GM10847 (cell line): Measurements from ENCODE around the gene TNFRSF21.

Source experiments
- POLR2A ChIP-seq: IDR thresholded peaks from 2 replicates; pipeline ENCODE4 v1.6.1; 2011; ENCODE audit not compliant: insufficient read length; ENCODE audit errors: extremely low read depth

The TNFRSF21 gene

GRCh38 chr6:47268572-47269187 is 41.0 kb downstream of the TNFRSF21 start:
- TF ChIP-seq POLR2A = no peak

DNA sequence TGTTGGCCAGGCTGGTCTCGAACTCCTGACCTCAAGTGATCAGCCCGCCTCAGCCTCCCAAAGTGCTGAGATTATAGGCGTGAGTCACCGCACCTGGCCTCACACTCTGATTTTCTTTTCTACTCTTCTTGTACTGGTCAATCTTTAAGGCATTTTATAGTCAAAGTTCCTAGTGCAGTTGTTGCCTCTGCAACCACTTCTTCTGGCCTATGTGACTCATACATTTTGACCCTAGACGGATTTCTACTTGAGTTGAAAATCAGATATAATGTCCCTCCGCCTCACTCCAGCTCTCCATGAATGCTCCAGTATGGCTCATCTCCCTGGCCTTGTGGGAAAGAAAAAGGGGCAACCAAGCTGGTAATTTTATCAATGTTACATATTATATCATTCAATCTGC is 42.4 kb downstream of the TNFRSF21 start:
- TF ChIP-seq POLR2A = no peak

DNA sequence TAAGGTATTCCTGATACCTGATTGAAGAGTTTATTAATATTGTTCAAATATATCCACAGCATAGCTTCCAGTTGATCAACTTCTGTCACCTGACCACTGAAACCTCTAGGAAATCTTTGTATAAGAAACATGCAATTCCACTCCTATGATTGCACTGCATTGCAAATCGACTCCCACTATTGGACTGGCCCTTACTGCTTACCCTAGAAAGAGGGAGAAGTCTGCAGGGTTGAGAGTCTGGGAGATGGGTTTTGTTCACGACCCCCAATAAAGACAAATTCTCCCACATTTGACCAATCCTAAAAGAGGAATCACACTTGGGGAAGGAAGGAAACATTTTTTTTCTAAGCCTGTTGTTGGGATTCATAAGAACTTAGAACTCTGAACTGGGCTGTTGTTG is 43.7 kb downstream of the TNFRSF21 start:
- no peak for TF ChIP-seq POLR2A

DNA sequence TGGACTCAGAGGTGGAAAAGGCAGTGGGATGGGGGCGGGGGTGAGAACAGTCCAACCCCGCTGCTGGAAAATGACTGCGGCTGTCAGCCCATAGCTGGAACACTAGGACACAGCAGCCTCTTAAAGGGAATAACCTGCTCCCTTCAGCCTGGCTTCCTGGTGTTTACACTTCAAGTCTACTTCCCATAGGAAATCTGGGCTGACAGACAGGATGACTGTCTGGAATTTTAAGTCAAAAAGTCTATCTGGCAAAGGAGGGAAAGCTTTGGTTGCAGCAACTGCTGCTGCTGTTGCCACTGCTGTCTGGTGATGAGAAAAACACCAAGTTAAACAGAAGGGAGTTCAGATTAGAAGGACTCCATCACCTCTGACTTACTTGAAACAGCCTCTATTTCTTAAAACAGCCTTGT is 44.9 kb downstream of the TNFRSF21 start:
- no peak for TF ChIP-seq POLR2A

GRCh38 chr6:47263268-47263667 is 46.4 kb downstream of the TNFRSF21 start:
- TF ChIP-seq POLR2A = no peak

DNA sequence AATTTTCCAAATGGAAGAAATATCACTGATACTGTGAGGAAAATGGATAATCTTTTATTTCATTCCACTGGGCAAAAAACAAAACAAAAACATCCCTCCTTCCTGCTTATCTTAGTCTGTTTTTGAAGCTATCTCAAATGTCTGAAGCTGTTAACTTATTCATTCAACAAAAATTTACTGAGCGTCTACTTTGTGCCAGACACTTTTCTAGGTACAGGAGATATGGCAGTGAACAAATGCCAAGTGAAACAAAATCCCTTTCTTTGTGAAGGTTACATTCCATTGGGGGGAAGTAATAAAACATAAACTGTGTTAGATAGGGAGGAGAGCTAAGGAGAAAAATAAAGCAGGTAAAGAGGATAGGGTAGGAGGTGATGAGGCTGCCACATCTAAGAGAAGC is 47.5 kb downstream of the TNFRSF21 start:
- TF ChIP-seq POLR2A = no peak

- TF ChIP-seq POLR2A = no peak
These were observed 48.5 kb downstream of the TNFRSF21 start for GRCh38 chr6:47261191-47261590.

DNA sequence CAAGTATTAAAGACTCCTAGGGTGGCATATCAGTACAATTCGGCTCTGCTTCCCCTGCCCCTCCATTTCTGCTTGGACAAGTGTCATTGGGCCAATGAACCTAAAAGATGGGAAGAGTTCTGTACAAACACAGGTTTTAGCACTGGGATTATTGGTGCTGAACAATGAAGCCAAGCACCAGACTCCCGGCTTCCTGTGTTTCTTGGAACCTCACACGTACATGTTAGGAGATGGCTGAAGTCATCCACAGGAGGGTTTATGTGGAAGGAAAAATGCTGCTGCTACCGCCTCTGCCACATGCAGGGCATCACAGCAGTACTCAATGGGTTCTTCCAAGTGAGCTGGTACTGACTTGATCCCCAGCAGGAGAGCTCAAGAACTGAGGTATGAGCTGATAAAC is 49.7 kb downstream of the TNFRSF21 start:
- no peak for TF ChIP-seq POLR2A

DNA sequence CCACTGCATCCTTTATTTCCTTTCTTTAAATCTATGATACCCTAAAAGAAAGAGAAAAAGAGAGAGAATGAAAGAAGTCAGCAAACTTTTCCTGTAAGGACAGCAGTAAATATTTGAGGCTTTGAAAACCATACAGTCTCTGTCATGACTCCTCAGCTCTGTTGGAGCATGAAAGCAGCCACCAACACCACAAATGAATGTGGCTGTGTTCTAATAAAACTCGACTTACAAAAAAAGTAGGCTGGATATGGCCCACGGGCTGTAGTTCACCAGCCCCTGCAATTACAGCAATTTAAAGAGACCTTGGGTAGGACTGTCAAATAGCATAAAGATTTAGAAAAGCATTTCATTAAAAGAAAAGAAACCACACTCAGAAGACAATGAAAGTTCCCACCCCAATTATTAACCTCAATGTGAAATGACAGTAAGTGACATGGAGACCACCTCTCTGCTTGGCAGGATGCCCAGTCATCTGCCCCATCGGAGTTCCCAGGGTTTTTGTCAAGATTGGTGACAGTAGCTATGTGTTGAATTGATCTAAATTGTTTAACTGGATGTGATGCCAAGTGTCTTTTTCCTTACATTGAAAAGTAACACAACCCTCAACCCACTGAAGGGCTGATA is 50.9 kb downstream of the TNFRSF21 start:
- no peak for TF ChIP-seq POLR2A

DNA sequence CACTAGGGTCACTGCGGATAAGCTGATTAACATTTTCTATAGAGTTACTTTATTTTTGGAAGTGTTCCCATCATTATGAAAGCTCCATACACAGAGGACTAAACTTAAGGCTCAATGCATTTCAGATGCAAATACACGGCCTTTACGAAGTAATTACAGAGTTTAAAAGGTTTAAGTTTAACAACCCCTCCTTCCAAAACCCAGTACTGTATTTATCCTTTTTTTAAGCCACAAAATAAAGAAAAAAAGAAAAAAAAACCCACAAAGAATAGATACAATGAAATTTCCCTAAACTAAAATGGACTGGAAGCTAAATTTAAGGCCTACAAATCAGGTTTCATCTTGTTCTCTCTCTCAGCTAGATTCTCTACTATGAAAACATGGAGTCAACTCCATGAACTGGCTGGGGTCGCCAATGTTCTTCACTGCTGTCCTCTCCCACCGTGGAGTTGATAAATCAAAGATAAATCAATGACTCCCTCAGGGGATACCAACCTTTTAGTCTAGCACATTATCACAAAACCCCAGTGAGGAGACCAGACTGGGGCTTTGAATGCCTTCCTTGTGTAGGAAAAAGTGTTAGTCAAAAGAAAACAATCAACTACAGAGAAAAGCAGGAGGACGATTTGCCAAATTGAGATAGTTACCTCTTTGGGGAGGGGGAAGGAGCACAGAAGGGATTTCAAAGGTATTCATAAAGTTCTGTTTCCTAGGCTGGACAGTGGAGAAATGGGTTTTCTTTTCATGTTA is 52.5 kb downstream of the TNFRSF21 start:
- no peak for TF ChIP-seq POLR2A

- no peak for TF ChIP-seq POLR2A
These were observed 53.3 kb downstream of the TNFRSF21 start for GRCh38 chr6:47256361-47256760.

DNA sequence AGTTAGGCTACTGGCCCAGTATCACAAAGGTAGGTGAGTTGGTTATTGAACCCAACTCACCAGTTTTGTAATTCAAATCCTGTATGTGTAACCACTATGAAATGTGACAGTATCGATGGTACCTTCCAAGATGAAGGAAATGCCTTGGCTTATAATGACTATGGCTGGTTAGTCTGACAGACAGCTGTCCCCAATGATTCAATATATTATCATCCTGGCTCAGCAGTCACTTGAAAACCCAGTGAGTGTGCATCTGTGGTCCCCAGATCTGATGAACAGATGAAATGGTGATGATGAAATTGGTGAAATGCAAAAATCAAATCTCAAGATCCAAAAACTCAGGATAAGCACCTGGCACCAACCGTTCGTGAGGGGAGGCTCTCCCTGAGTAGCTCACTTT is 54.8 kb downstream of the TNFRSF21 start:
- TF ChIP-seq POLR2A = no peak

DNA sequence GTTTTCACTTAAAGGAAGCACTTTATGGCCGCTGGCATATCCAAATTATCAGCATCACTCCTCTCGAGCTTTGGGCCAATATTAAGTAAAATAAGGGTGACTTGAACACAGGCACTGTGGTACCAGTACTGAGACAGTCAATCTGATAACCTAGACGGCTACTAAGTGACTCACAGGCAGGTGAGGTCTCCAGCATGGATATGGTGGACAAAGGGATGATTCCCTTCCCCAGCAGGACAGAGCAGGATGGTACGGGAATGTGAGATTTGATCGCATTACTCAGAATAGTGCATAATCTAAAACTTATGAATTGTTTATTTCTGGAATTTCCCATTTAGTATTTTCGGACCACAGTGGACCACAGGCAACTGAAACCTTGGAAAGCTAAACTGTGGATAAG is 55.7 kb downstream of the TNFRSF21 start:
- TF ChIP-seq POLR2A = no peak

DNA sequence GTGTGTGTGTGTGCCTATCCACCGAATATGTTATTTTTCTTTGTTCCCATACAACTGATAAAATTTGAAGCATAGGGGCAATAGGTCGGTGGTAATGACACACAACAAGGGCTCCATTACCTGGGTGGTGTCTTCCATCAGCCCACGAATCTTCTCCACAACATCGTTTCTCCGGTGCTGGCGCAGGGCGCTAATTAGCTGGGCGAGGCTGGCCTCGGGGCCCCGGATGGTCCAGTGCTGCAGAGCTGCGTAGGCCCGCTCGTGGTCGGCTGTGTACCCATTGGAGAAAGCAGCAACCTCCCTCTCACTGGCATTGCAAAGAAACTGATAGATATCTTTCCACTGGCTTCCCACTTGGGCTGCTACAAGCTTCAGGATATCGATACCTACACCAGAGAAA is 56.6 kb downstream of the TNFRSF21 start:
- TF ChIP-seq POLR2A = no peak

- no peak for TF ChIP-seq POLR2A
These were observed 57.1 kb downstream of the TNFRSF21 start for GRCh38 chr6:47252633-47253032.

- no peak for TF ChIP-seq POLR2A
These were observed 58.3 kb downstream of the TNFRSF21 start for GRCh38 chr6:47251396-47251795.
